Measurements from ENCODE around the gene DDX27.
"Not testable (repeated sequence)": the region's sequence is repeated elsewhere in the genome, so short reads cannot be mapped to it uniquely, and the experiment has no call there.

DDX27 gene

GRCh38 chr20:49186535-49187329, 32.5 kb upstream of the DDX27 start:
- no peaks in the 10 kb centered on the region for H3K27me3 Mint-ChIP-seq
- peak overlapping the region; percentile 92 for H3K4me3 Mint-ChIP-seq
- peaks cover 26% of the 10 kb centered on the region for H3K36me3 Mint-ChIP-seq (ENCODE audit: insufficient read depth)
- H3K4me1 Mint-ChIP-seq: peaks cover 47% of the 10 kb centered on the region
- peak overlapping the region; percentile 77 for H3K27ac Mint-ChIP-seq (ENCODE audit: low read depth)
- DNase-seq (ENCODE audit: low spot score in 2 of 2) (peak; percentile 21 to 32), ATAC-seq (replicated peaks; ENCODE audit: extremely low read depth, poor library complexity, severe bottlenecking) (peak; percentile 35)
- H3K9me3 Mint-ChIP-seq: no peaks in the 10 kb centered on the region

DNA sequence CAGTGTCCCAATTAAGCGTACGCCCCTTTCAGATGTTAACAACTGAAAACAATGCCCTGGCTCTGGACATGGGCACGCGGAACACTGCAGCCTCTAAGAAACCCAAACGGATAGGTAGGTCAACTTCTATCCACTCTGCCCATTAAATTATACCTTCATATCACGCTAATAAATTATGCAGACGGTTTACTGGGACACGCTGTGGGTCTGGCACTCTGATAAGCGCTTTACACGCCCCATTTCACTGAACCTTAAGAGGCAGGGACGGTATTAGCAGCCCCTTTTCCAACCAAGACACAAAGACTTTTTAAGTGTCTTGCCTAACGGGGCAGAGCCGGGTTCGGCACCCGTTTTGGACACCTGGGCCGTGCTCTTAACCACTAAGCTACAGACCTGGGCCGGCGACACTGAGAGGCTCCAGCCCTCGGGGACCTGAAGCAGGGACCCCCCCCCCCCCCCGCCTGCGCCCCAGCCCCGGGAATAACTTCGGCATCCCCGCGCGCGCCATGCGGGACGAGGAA, 31.8 kb upstream of the DDX27 start:
- Mint-ChIP-seq H3K9me3 (no peaks in the 10 kb centered on the region), H3K4me1 (peaks cover 44% of the 10 kb centered on the region), H3K27me3 (no peaks in the 10 kb centered on the region), H3K27ac (ENCODE audit: low read depth) (peak overlapping the region; percentile 77), H3K4me3 (peak overlapping the region; percentile 92), H3K36me3 (ENCODE audit: insufficient read depth) (peaks cover 26% of the 10 kb centered on the region)
- ATAC-seq (replicated peaks; ENCODE audit: extremely low read depth, poor library complexity, severe bottlenecking) (peak; percentile 10), DNase-seq (ENCODE audit: low spot score in 2 of 2) (no peak)

- Mint-ChIP-seq H3K9me3 (no peaks in the 10 kb centered on the region), H3K27me3 (no peaks in the 10 kb centered on the region), H3K4me3 (peak within 1 kb of the TSS; percentile 92), H3K27ac (ENCODE audit: low read depth) (peak within 1 kb of the TSS; percentile 77), H3K36me3 (ENCODE audit: insufficient read depth) (peaks cover 26% of the 10 kb centered on the region), H3K4me1 (peaks cover 37% of the 10 kb centered on the region)
- ATAC-seq (replicated peaks; ENCODE audit: extremely low read depth, poor library complexity, severe bottlenecking) (peak; percentile 95), DNase-seq (ENCODE audit: low spot score in 2 of 2) (peak; percentile 80 to 87)
Measured at GRCh38 chr20:49187851-49188641, 31.2 kb upstream of the DDX27 start, which contains the start of gene STAU1. Gene STAU1 (minus strand): TSS chr20:49188334. CDS start chr20:49166201, 22,133 bp downstream.

DNA sequence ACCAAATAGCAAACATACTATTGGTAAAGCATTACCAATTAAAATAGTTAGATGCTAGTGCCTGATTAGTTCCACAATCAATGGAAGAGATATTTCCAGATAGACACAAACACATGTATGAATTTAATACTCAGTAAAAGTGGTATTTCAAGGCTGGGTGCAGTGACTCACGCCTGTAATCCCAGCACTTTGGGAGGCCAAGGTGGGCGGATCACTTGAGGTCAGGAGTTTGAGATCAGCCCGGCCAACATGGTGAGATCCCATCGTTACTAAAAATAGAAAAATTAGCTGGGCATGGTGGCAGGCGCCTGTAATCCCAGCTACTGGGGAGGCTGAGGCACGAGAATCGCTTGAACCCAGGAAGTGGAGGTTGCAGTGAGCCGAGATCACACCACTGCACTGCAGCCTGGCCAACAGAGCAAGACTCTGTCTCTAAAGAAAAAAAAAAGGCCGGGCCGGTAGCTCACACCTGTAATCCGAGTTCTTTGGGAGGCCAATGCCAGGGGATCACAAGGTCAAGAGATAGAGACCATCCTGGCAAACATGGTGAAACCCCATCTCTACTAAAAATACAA, 26.2 kb upstream of the DDX27 start:
- H3K9me3 Mint-ChIP-seq; DNase-seq (ENCODE audit: low spot score in 2 of 2); H3K27me3 Mint-ChIP-seq; H3K36me3 Mint-ChIP-seq (ENCODE audit: insufficient read depth); H3K4me1 Mint-ChIP-seq; ATAC-seq (replicated peaks; ENCODE audit: extremely low read depth, poor library complexity, severe bottlenecking); H3K4me3 Mint-ChIP-seq; H3K27ac Mint-ChIP-seq (ENCODE audit: low read depth): not testable (repeated sequence)

GRCh38 chr20:49199729-49200293, 19.4 kb upstream of the DDX27 start:
- Mint-ChIP-seq H3K27me3 (no peaks in the 10 kb centered on the region), H3K27ac (ENCODE audit: low read depth) (no peak overlapping the region), H3K4me3 (no peak overlapping the region), H3K9me3 (no peaks in the 10 kb centered on the region), H3K4me1 (no peaks in the 10 kb centered on the region), H3K36me3 (ENCODE audit: insufficient read depth) (peaks cover 1% of the 10 kb centered on the region)
- ATAC-seq (replicated peaks; ENCODE audit: extremely low read depth, poor library complexity, severe bottlenecking) (no peak), DNase-seq (ENCODE audit: low spot score in 2 of 2) (no peak)

DNA sequence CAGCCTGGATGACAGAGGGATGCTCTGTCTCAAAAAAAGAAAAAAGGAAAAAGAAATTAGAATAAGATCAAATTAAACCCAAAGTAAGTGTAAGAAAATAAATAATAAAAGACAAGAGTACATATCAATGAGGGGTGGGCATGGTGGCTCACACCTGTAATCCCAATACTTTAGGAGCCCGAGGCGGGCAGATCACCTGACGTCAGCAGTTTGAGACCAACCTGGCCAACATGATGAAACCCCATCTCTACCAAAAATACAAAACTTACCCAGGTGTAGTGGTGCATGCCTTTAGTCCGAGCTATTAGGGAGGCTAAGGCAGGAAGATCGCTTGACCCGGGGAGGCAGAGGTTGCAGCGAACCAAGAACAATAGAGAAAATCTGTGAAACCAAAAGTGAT, 16.2 kb upstream of the DDX27 start:
- H3K36me3 Mint-ChIP-seq (ENCODE audit: insufficient read depth): no peaks in the 10 kb centered on the region
- ATAC-seq (replicated peaks; ENCODE audit: extremely low read depth, poor library complexity, severe bottlenecking): no peak
- no peaks in the 10 kb centered on the region for H3K9me3 Mint-ChIP-seq
- no peaks in the 10 kb centered on the region for H3K27me3 Mint-ChIP-seq
- no peaks in the 10 kb centered on the region for H3K4me1 Mint-ChIP-seq
- H3K27ac Mint-ChIP-seq (ENCODE audit: low read depth): no peak overlapping the region
- no peak overlapping the region for H3K4me3 Mint-ChIP-seq
- DNase-seq (ENCODE audit: low spot score in 2 of 2): no peak

- no peaks in the 10 kb centered on the region for H3K9me3 Mint-ChIP-seq
- no peak for DNase-seq (ENCODE audit: low spot score in 2 of 2)
- no peaks in the 10 kb centered on the region for H3K4me1 Mint-ChIP-seq
- no peak overlapping the region for H3K4me3 Mint-ChIP-seq
- no peaks in the 10 kb centered on the region for H3K36me3 Mint-ChIP-seq (ENCODE audit: insufficient read depth)
- no peak for ATAC-seq (replicated peaks; ENCODE audit: extremely low read depth, poor library complexity, severe bottlenecking)
- no peak overlapping the region for H3K27ac Mint-ChIP-seq (ENCODE audit: low read depth)
- no peaks in the 10 kb centered on the region for H3K27me3 Mint-ChIP-seq
Measured at GRCh38 chr20:49203746-49204145, 15.5 kb upstream of the DDX27 start.

- Mint-ChIP-seq H3K4me3 (no peak overlapping the region), H3K27ac (ENCODE audit: low read depth) (no peak overlapping the region), H3K4me1 (no peaks in the 10 kb centered on the region), H3K36me3 (ENCODE audit: insufficient read depth) (no peaks in the 10 kb centered on the region), H3K9me3 (no peaks in the 10 kb centered on the region), H3K27me3 (peaks cover 9% of the 10 kb centered on the region)
- no peak for DNase-seq (ENCODE audit: low spot score in 2 of 2)
- ATAC-seq (replicated peaks; ENCODE audit: extremely low read depth, poor library complexity, severe bottlenecking): no peak
Measured at GRCh38 chr20:49207076-49207475, 12.1 kb upstream of the DDX27 start.

DNA sequence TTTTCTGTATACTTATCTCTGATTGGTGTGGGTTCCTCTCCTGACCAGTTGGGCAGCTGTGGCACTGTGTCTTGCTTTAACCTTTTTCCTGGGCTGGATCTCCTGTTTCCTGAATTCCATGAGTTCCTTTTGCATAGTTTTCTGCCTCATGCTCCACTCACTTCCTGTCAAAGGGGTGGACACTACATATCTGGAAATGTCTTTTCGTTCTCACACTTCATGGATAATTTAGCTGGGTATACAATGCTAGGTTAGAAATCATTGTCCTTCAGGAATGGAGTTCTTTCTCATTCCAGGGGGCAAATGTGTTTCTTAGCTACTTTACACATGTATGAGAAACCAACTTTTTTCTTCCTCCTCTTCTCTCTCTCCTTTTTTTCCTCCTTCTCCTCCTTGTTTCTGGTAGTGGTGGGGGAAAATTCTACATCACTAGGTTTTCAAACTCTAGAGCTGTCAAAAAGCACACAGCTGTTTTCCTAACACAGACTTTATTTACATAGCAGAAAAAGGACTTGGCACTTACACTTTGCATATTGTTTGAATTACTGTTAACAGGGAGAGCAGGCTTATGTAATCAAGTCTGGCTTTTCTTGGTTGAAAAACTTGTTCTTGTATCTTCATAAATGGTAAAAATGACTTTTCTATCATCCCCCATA, 9.0 kb upstream of the DDX27 start:
- DNase-seq (ENCODE audit: low spot score in 2 of 2) (no peak), ATAC-seq (replicated peaks; ENCODE audit: extremely low read depth, poor library complexity, severe bottlenecking) (no peak)
- no peaks in the 10 kb centered on the region for H3K36me3 Mint-ChIP-seq (ENCODE audit: insufficient read depth)
- no peaks in the 10 kb centered on the region for H3K4me1 Mint-ChIP-seq
- no peak overlapping the region for H3K27ac Mint-ChIP-seq (ENCODE audit: low read depth)
- H3K27me3 Mint-ChIP-seq: peaks cover 9% of the 10 kb centered on the region
- H3K9me3 Mint-ChIP-seq: no peaks in the 10 kb centered on the region
- no peak overlapping the region for H3K4me3 Mint-ChIP-seq

DNA sequence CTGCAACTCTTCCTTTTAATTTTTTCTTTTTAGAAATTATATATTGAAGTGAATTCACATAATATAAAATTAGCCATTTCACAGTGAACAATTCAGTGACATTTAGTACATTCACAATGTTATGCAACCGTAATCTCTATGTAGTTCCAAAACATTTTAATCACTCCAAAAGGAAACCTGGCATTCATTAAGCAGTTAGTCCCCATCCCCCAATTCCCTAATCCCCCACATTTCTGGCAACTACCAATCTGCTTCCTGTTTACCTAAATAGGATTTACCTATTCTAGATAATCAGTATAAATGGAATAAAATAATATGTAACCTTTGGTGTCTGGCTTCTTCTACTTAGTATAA, 8.5 kb upstream of the DDX27 start:
- H3K4me3 Mint-ChIP-seq: no peak overlapping the region
- H3K9me3 Mint-ChIP-seq: no peaks in the 10 kb centered on the region
- no peak for DNase-seq (ENCODE audit: low spot score in 2 of 2)
- peaks cover 9% of the 10 kb centered on the region for H3K27me3 Mint-ChIP-seq
- H3K27ac Mint-ChIP-seq (ENCODE audit: low read depth): no peak overlapping the region
- H3K36me3 Mint-ChIP-seq (ENCODE audit: insufficient read depth): no peaks in the 10 kb centered on the region
- no peaks in the 10 kb centered on the region for H3K4me1 Mint-ChIP-seq
- no peak for ATAC-seq (replicated peaks; ENCODE audit: extremely low read depth, poor library complexity, severe bottlenecking)

- peaks cover 9% of the 10 kb centered on the region for H3K27me3 Mint-ChIP-seq
- no peak for ATAC-seq (replicated peaks; ENCODE audit: extremely low read depth, poor library complexity, severe bottlenecking)
- H3K4me3 Mint-ChIP-seq: no peak overlapping the region
- DNase-seq (ENCODE audit: low spot score in 2 of 2): no peak
- H3K36me3 Mint-ChIP-seq (ENCODE audit: insufficient read depth): peaks cover 6% of the 10 kb centered on the region
- peaks cover 8% of the 10 kb centered on the region for H3K4me1 Mint-ChIP-seq
- H3K9me3 Mint-ChIP-seq: no peaks in the 10 kb centered on the region
- H3K27ac Mint-ChIP-seq (ENCODE audit: low read depth): no peak overlapping the region
Measured at GRCh38 chr20:49214571-49214970, 4.6 kb upstream of the DDX27 start.

- H3K36me3 Mint-ChIP-seq (ENCODE audit: insufficient read depth): peaks cover 10% of the 10 kb centered on the region
- ATAC-seq (replicated peaks; ENCODE audit: extremely low read depth, poor library complexity, severe bottlenecking): no peak
- no peak overlapping the region for H3K27ac Mint-ChIP-seq (ENCODE audit: low read depth)
- H3K27me3 Mint-ChIP-seq: peaks cover 6% of the 10 kb centered on the region
- peaks cover 15% of the 10 kb centered on the region for H3K4me1 Mint-ChIP-seq
- DNase-seq (ENCODE audit: low spot score in 2 of 2): no peak
- no peaks in the 10 kb centered on the region for H3K9me3 Mint-ChIP-seq
- H3K4me3 Mint-ChIP-seq: no peak overlapping the region
Measured at GRCh38 chr20:49215232-49215631, 4.0 kb upstream of the DDX27 start.
